HUES64 (cell line): ENCODE measurements around the gene TMC4.

ENCODE experiments used
- H3K27ac ChIP-seq: 2 replicates; pipeline ENCODE4 v1.7.0; 2013; ENCODE audit warnings: low read depth, low read length, inconsistent platforms
- H3K27me3 ChIP-seq: 2 replicates; pipeline ENCODE4 v1.6.1; 2013; ENCODE audit warnings: mild to moderate bottlenecking, low read length; ENCODE audit not compliant: insufficient read depth
- H3K36me3 ChIP-seq: 2 replicates; pipeline ENCODE4 v1.6.1; 2013; ENCODE audit warnings: mild to moderate bottlenecking, low read length; ENCODE audit not compliant: insufficient read depth
- H3K4me1 ChIP-seq: 2 replicates; pipeline ENCODE4 v1.6.1; 2013; ENCODE audit warnings: mild to moderate bottlenecking, low read length, moderate library complexity; ENCODE audit not compliant: insufficient read depth
- H3K4me3 ChIP-seq: 2 replicates; pipeline ENCODE4 v1.5.1; 2013; ENCODE audit warnings: mild to moderate bottlenecking, low read length, moderate library complexity
- H3K9ac ChIP-seq: 2 replicates; pipeline ENCODE4 v1.6.1; 2013; ENCODE audit warnings: mild to moderate bottlenecking, low read depth, low read length
- H3K9me3 ChIP-seq: 2 replicates; pipeline ENCODE4 v1.6.1; 2013; ENCODE audit warnings: low read depth, low read length; ENCODE audit not compliant: insufficient read depth
- WGBS: fragments of 150-250, 120-280 bp; methylation state at CpG from one replicate; pipeline ENCODE4 v1.1.7; 2013; ENCODE audit warnings: missing lambda C conversion rate; 5-methylcytosine and 5-hydroxymethylcytosine counted together

Gene TMC4

GRCh38 chr19:54162241-54162805, 10.6 kb downstream of the TMC4 start:
- H3K27ac ChIP-seq, result no peak overlapping the region
- H3K4me1 ChIP-seq, result peaks cover 11% of the 10 kb centered on the region; the same call in 1 of the 2 replicates
- no peak overlapping the region for H3K9ac ChIP-seq
- H3K9me3 ChIP-seq, result no peaks in the 10 kb centered on the region
- H3K4me3 ChIP-seq, result peak overlapping the region; percentile 63
- no peaks in the 10 kb centered on the region for H3K27me3 ChIP-seq
- H3K36me3 ChIP-seq, result 0 out of 2 replicates have a peak, but pooled peaks cover 2% of the 10 kb centered on the region
- WGBS, result 10% methylated on average over 34 of the region's 35 CpGs

DNA sequence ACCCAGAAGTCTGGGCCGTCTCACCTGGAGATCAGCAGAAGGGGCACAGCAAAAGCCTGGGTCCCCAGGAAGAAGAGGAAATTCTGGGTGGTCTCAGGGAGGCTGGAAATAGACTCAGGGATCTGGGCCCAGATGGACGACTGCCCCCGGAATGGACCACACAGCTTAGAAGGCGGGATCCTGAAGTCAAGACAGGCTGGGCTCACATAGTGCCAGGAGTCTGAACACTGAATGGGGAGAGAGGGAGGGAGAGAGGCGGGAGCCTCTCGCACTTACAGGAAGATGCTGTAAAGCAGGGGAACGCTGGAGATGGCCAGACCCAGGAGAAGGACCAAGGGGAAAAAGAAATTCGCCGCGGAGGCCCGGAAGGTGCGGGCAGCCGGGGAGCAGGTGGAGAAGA, 12.1 kb downstream of the TMC4 start:
- WGBS, result 61% methylated on average over 13 of the region's 13 CpGs
- no peak overlapping the region for H3K27ac ChIP-seq
- H3K9ac ChIP-seq, result peak overlapping the region; percentile 79

DNA sequence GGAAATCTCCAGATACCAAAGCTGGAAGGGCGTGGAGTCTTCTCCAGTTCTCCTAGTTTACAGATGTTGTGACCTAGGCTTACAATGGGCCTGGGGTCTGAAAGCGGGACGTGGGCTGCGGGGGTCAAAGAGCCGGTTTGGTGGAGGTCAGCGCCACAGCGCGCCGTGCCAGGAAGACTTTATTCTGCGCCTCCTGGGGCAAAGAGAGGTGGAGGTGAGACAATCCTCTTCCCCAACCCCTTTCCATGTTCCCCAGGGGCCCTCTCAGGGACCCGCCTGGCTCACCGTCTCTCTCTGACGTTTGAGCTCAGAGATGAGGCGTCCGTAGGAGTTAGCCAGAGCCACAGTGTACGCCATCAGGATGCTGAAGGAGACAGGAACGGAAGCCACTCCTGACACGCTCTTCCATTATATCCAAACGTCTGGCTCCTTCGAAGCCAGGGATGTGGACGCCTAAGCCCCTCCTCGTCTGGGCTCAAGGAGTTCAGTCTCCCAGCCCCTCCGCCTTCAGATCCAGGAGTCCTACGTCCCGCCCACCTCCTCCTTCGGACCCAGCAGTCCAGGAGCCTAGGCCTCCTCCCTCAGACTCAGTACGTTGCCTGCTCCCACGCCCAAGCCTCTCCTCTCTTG, 12.7 kb downstream of the TMC4 start:
- H3K27ac ChIP-seq, result peak overlapping the region; percentile 76
- WGBS, result 2% methylated on average over 28 of the region's 28 CpGs
- H3K4me3 ChIP-seq, result peak overlapping the region; percentile 78

More for the DNA sequence above, 12.1 kb downstream of the TMC4 start:
- Histone ChIP-seq H3K36me3 (peaks cover 16% of the 10 kb centered on the region), H3K4me3 (peak overlapping the region; percentile 78), H3K4me1 (peaks cover 11% of the 10 kb centered on the region; the same call in 1 of the 2 replicates), H3K27me3 (no peaks in the 10 kb centered on the region), H3K9me3 (no peaks in the 10 kb centered on the region)

GRCh38 chr19:54159352-54160181, 13.4 kb downstream of the TMC4 start, which contains the start of gene LENG1:
Gene LENG1, minus strand, starts transcription at chr19:54159721. Its CDS starts 26 bp downstream, at chr19:54159695.
- under 1% methylated on average over 72 of the region's 72 CpGs for WGBS
- H3K27ac ChIP-seq, result peak within 1 kb of the TSS; percentile 92

More for the DNA sequence above, 12.7 kb downstream of the TMC4 start:
- Histone ChIP-seq H3K9me3 (no peaks in the 10 kb centered on the region), H3K9ac (peak overlapping the region; percentile 79), H3K27me3 (no peaks in the 10 kb centered on the region), H3K4me1 (peaks cover 11% of the 10 kb centered on the region; the same call in 1 of the 2 replicates), H3K36me3 (peaks cover 17% of the 10 kb centered on the region)

DNA sequence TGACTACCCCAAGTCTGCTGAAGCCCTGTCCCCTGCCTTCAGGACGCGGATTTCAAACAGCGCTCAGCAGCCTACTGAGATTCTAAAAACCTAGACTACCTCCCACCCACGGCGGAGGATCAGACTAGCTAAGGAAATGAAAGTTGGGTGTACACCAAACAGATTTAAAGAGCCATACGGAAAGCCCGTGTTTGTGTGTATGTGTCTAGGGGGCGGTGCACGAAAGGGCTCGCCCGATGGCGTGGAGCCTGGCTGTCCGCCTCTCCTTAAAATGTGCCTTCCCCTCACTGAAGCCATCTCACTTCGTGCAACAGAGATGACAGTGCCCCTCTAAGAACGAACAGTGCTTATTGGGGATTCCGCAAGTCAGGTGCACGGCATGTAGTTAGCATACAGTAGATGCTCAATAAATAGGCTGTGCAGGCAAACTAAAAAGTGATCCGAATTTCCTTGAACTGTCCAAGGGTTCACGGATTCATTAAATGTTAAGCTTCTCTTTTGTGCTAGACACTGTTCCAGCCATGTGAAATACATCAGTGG, 14.1 kb downstream of the TMC4 start:
- Histone ChIP-seq H3K27ac (peak overlapping the region; percentile 92; the same call in 1 of the 2 replicates), H3K36me3 (peaks cover 31% of the 10 kb centered on the region), H3K9me3 (no peaks in the 10 kb centered on the region), H3K27me3 (no peaks in the 10 kb centered on the region), H3K4me1 (peaks cover 11% of the 10 kb centered on the region; the same call in 1 of the 2 replicates), H3K9ac (peak overlapping the region; percentile 84), H3K4me3 (peak overlapping the region; percentile 78)
- 27% methylated on average over 19 of the region's 19 CpGs for WGBS

More at GRCh38 chr19:54159352-54160181, 13.4 kb downstream of the TMC4 start, which contains the start of gene LENG1:
- Histone ChIP-seq H3K27me3 (no peaks in the 10 kb centered on the region), H3K4me3 (peak within 1 kb of the TSS; percentile 78), H3K9ac (peak within 1 kb of the TSS; percentile 84), H3K36me3 (peaks cover 24% of the 10 kb centered on the region), H3K9me3 (no peaks in the 10 kb centered on the region), H3K4me1 (peaks cover 11% of the 10 kb centered on the region; the same call in 1 of the 2 replicates)

DNA sequence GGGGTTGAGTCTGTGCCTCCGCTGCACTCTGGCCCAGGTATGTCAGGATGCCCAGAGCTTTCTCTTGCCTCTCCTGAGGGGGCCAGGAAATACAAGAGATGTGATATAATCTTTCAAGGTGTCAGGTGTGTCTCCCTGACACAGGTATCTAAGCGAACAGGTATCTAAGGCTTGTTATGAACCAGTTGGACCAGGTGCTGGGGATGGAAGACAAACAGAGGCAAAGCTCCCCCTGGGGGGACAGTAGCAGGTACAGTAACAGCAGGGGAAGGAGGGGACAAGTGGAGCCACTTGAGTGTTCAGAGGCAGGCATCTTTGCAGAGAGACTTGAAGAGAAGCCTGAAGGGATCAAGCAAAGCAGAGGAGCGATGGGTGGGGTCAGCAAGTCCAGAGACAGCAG, 16.0 kb downstream of the TMC4 start:
- 94% methylated on average over 3 of the region's 3 CpGs for WGBS
- Histone ChIP-seq H3K4me3 (no peak overlapping the region), H3K9ac (no peak overlapping the region), H3K9me3 (no peaks in the 10 kb centered on the region), H3K36me3 (peaks cover 50% of the 10 kb centered on the region), H3K27me3 (no peaks in the 10 kb centered on the region), H3K27ac (no peak overlapping the region), H3K4me1 (peaks cover 11% of the 10 kb centered on the region; the same call in 1 of the 2 replicates)

GRCh38 chr19:54156490-54156889, 16.5 kb downstream of the TMC4 start:
- Histone ChIP-seq H3K36me3 (peaks cover 55% of the 10 kb centered on the region), H3K27ac (no peak overlapping the region), H3K9me3 (no peaks in the 10 kb centered on the region), H3K9ac (no peak overlapping the region), H3K27me3 (no peaks in the 10 kb centered on the region), H3K4me3 (no peak overlapping the region), H3K4me1 (peaks cover 11% of the 10 kb centered on the region; the same call in 1 of the 2 replicates)
- 94% methylated on average over 11 of the region's 11 CpGs for WGBS

DNA sequence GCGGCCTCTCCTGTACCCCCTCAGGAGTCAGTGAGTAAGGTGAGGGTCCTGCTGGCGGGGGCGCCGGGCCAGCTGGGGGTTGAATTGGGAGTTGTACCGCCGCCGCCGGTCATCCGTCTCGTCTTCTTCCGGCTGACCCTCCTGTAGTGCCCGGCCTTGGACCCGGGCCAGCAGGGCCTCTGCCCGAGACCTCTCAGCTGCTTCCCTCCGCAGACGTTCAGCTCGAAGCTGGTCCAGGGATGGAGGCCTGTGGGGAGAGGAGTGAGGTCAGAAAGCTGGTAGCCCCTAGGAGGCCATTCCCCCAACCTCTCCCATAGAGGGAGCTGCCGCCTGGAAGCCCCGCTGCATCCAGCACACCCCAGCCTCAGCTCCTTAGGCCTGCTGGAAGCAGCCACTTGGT, 17.3 kb downstream of the TMC4 start:
- H3K4me3 ChIP-seq, result no peak overlapping the region
- no peaks in the 10 kb centered on the region for H3K27me3 ChIP-seq
- no peaks in the 10 kb centered on the region for H3K9me3 ChIP-seq
- WGBS, result 95% methylated on average over 18 of the region's 19 CpGs
- no peak overlapping the region for H3K27ac ChIP-seq
- H3K36me3 ChIP-seq, result peaks cover 62% of the 10 kb centered on the region
- H3K9ac ChIP-seq, result no peak overlapping the region
- H3K4me1 ChIP-seq, result peaks cover 7% of the 10 kb centered on the region; the same call in 1 of the 2 replicates

GRCh38 chr19:54154603-54155345, 18.2 kb downstream of the TMC4 start:
- no peak overlapping the region for H3K4me3 ChIP-seq
- WGBS, result 95% methylated on average over 18 of the region's 18 CpGs
- H3K4me1 ChIP-seq, result peaks cover 5% of the 10 kb centered on the region; the same call in 1 of the 2 replicates
- H3K9me3 ChIP-seq, result no peaks in the 10 kb centered on the region
- H3K27ac ChIP-seq, result no peak overlapping the region
- H3K9ac ChIP-seq, result no peak overlapping the region
- peaks cover 71% of the 10 kb centered on the region for H3K36me3 ChIP-seq
- H3K27me3 ChIP-seq, result no peaks in the 10 kb centered on the region

GRCh38 chr19:54153731-54154326, 19.1 kb downstream of the TMC4 start:
- peaks cover 80% of the 10 kb centered on the region for H3K36me3 ChIP-seq
- no peak overlapping the region for H3K27ac ChIP-seq
- no peaks in the 10 kb centered on the region for H3K9me3 ChIP-seq
- H3K27me3 ChIP-seq, result no peaks in the 10 kb centered on the region
- H3K4me3 ChIP-seq, result no peak overlapping the region
- H3K4me1 ChIP-seq, result peaks cover 5% of the 10 kb centered on the region; the same call in 1 of the 2 replicates
- 91% methylated on average over 10 of the region's 10 CpGs for WGBS
- no peak overlapping the region for H3K9ac ChIP-seq
